SU-DHL-6 (cell line): Measurements from ENCODE around the gene BMERB1.
"Not testable (repeated sequence)": the region's sequence is repeated elsewhere in the genome, so short reads cannot be mapped to it uniquely, and the experiment has no call there.

ENCODE experiments used
- H2AFZ ChIP-seq: fragments of 200-600 bp; sonication (generic); 2 replicates; pipeline ENCODE4 v1.6.1; 2014; ENCODE audit warnings: low read depth, mild to moderate bottlenecking, moderate library complexity, mixed read lengths, antibody characterized with exemption, low read length; ENCODE audit not compliant: severe bottlenecking
- H3F3A ChIP-seq: fragments of 200-600 bp; shearing (Covaris generic); 2 replicates; pipeline ENCODE4 v1.6.0; 2016; ENCODE audit warnings: antibody characterized with exemption, mild to moderate bottlenecking; ENCODE audit not compliant: insufficient read depth
- H3K27ac ChIP-seq: fragments of 200-600 bp; sonication (generic); 2 replicates; pipeline ENCODE4 v1.5.1; 2016; ENCODE audit warnings: low read depth, mild to moderate bottlenecking, low read length, moderate library complexity, mixed read lengths
- H3K27me3 ChIP-seq: fragments of 200-600 bp; sonication (generic), shearing (Covaris generic); 2 replicates; pipeline ENCODE4 v1.6.0; 2014; ENCODE audit warnings: mild to moderate bottlenecking, low read length
- H3K36me3 ChIP-seq: fragments of 200-600 bp; sonication (generic); 2 replicates; pipeline ENCODE4 v1.6.1; 2014; ENCODE audit warnings: mild to moderate bottlenecking, low read length, mixed read lengths
- H3K4me2 ChIP-seq: fragments of 300-600, 200-600 bp; shearing (Covaris generic), sonication (generic); 2 replicates; pipeline ENCODE4 v1.6.0; 2014; ENCODE audit warnings: low read length, low read depth, mild to moderate bottlenecking; ENCODE audit not compliant: poor library complexity, severe bottlenecking
- H3K4me3 ChIP-seq: fragments of 200-600 bp; sonication (generic); 2 replicates; pipeline ENCODE4 v1.5.1; 2014; ENCODE audit warnings: antibody characterized with exemption, low read length, mild to moderate bottlenecking, mixed read lengths; ENCODE audit not compliant: insufficient read depth, poor library complexity, severe bottlenecking
- H3K79me2 ChIP-seq: fragments of 200-600 bp; sonication (generic); 2 replicates; pipeline ENCODE4 v1.6.1; 2014; ENCODE audit warnings: mild to moderate bottlenecking, low read length, moderate library complexity; ENCODE audit not compliant: insufficient read depth
- H3K9ac ChIP-seq: fragments of 200-600 bp; sonication (generic); 2 replicates; pipeline ENCODE4 v1.7.0; 2014; ENCODE audit warnings: mild to moderate bottlenecking, low read length
- H3K9me2 ChIP-seq: fragments of 200-600 bp; sonication (generic); replicated peaks from 2 replicates; pipeline ENCODE4 v1.6.1; 2014; ENCODE audit warnings: low read length; ENCODE audit not compliant: insufficient read depth
- H3K9me3 ChIP-seq: fragments of 200-600 bp; sonication (generic); 2 replicates; pipeline ENCODE4 v1.6.1; 2014; ENCODE audit warnings: low read length, mixed read lengths; ENCODE audit not compliant: insufficient read depth
- H4K20me1 ChIP-seq: fragments of 200-600 bp; sonication (generic); 2 replicates; pipeline ENCODE4 v1.6.1; 2014; ENCODE audit warnings: low read depth, mild to moderate bottlenecking, antibody characterized with exemption, low read length, moderate library complexity, mixed read lengths
- EZH2phosphoT487 ChIP-seq: fragments of 200-600 bp; sonication (generic), shearing (Covaris generic); conservative IDR thresholded peaks from 2 replicates; pipeline ENCODE4 v1.6.1; 2018; ENCODE audit warnings: mild to moderate bottlenecking, antibody characterized with exemption, low read length, moderate library complexity, mixed read lengths
- TF ChIP-seq, protein P1 (sequence below): fragments of 200-600 bp; sonication (generic); IDR thresholded peaks from one replicate; pipeline ENCODE4 v1.5.1; 2017; ENCODE audit warnings: antibody characterized with exemption, mild to moderate bottlenecking, low read length, moderate library complexity; ENCODE audit not compliant: insufficient read depth, poor library complexity, severe bottlenecking

The BMERB1 gene

DNA sequence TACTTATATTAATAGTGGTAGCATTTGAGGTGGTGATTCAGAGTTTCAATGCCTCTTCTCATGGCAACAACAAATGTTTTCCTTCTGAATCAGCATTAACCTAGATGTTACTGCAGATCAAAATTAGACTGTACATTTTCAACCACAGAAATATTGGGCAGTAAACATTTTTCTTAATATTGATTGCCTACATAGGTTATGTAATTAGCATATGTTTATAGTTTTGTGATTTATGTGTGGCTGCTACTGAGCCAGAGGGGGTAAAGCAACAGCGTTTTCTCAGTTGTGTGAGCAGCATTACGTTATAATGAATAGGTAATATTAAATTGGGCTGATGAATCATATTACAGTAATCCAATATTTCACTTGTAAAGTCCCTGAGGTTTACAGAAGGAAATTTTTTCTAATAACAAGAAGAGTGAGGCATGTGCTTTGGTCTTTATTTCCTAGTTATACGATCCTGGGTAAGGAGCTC is 18.8 kb upstream of the BMERB1 start:
- Histone ChIP-seq H4K20me1 (no peaks in the 10 kb centered on the region), H3K36me3 (no peaks in the 10 kb centered on the region), H2AFZ (no peak overlapping the region), H3K27me3 (no peaks in the 10 kb centered on the region), H3K9me2 (no peaks in the 10 kb centered on the region), H3F3A (no peaks in the 10 kb centered on the region), H3K4me2 (no peak overlapping the region), H3K9ac (no peak overlapping the region), H3K27ac (no peak overlapping the region), H3K9me3 (no peaks in the 10 kb centered on the region), H3K79me2 (no peaks in the 10 kb centered on the region), H3K4me3 (no peak overlapping the region)
- no peak for TF ChIP-seq EZH2phosphoT487
- TF ChIP-seq, protein P1, sequence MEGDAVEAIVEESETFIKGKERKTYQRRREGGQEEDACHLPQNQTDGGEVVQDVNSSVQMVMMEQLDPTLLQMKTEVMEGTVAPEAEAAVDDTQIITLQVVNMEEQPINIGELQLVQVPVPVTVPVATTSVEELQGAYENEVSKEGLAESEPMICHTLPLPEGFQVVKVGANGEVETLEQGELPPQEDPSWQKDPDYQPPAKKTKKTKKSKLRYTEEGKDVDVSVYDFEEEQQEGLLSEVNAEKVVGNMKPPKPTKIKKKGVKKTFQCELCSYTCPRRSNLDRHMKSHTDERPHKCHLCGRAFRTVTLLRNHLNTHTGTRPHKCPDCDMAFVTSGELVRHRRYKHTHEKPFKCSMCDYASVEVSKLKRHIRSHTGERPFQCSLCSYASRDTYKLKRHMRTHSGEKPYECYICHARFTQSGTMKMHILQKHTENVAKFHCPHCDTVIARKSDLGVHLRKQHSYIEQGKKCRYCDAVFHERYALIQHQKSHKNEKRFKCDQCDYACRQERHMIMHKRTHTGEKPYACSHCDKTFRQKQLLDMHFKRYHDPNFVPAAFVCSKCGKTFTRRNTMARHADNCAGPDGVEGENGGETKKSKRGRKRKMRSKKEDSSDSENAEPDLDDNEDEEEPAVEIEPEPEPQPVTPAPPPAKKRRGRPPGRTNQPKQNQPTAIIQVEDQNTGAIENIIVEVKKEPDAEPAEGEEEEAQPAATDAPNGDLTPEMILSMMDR: no peak

GRCh38 chr16:15417197-15417596 is 17.2 kb upstream of the BMERB1 start:
- TF ChIP-seq EZH2phosphoT487: no peak
- TF ChIP-seq, protein P1: no peak
- Histone ChIP-seq H3K4me3 (no peak overlapping the region), H3K4me2 (no peak overlapping the region), H4K20me1 (no peaks in the 10 kb centered on the region), H3K79me2 (no peaks in the 10 kb centered on the region), H3F3A (no peaks in the 10 kb centered on the region), H3K36me3 (no peaks in the 10 kb centered on the region), H3K9me2 (no peaks in the 10 kb centered on the region), H3K9ac (no peak overlapping the region), H2AFZ (no peak overlapping the region), H3K27ac (no peak overlapping the region), H3K27me3 (no peaks in the 10 kb centered on the region), H3K9me3 (no peaks in the 10 kb centered on the region)

DNA sequence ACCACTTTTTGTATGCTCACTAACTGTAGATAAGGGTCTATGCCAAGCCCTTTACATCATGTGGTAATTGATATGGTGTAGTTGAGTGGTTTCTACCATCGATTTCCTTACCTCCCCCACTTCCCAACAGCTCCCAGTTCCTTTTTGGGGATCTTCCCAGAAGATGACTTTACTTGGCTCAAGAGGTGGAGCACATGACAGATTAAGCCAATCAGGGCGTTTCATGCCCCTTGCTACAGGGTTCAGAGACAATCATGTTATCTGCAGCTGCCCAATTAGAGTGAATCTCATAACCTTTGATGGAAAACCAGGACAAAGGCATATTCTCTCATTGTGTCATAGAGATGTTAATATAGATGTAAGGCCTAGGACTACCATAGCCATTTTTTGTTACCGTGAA is 16.2 kb upstream of the BMERB1 start:
- Histone ChIP-seq H4K20me1 (no peaks in the 10 kb centered on the region), H3K27ac (no peak overlapping the region), H3K36me3 (no peaks in the 10 kb centered on the region), H3K9ac (no peak overlapping the region), H3K27me3 (no peaks in the 10 kb centered on the region), H3K9me3 (no peaks in the 10 kb centered on the region), H3K79me2 (no peaks in the 10 kb centered on the region), H3K9me2 (no peaks in the 10 kb centered on the region), H3K4me2 (no peak overlapping the region), H3F3A (no peaks in the 10 kb centered on the region), H2AFZ (no peak overlapping the region), H3K4me3 (no peak overlapping the region)
- TF ChIP-seq, protein P1: no peak
- no peak for TF ChIP-seq EZH2phosphoT487

- not testable (repeated sequence) for H3K36me3 ChIP-seq, H3K27ac ChIP-seq, H2AFZ ChIP-seq, H3K4me3 ChIP-seq, H3K9me3 ChIP-seq, H4K20me1 ChIP-seq, H3F3A ChIP-seq, H3K9me2 ChIP-seq, H3K4me2 ChIP-seq, H3K27me3 ChIP-seq, H3K79me2 ChIP-seq, H3K9ac ChIP-seq
Measured at GRCh38 chr16:15421696-15422095, 12.7 kb upstream of the BMERB1 start.
